ENCODE measurements around the gene WDR7. TPM values are rescaled to one million over a fixed set of nuclear protein-coding genes. Genes with fewer than 3 reads are reported as not detected.

WDR7 gene
- total RNA-seq, 4 donors from 2014 or later, result 23.1 to 48.6 (median 30.3) TPM

DNA sequence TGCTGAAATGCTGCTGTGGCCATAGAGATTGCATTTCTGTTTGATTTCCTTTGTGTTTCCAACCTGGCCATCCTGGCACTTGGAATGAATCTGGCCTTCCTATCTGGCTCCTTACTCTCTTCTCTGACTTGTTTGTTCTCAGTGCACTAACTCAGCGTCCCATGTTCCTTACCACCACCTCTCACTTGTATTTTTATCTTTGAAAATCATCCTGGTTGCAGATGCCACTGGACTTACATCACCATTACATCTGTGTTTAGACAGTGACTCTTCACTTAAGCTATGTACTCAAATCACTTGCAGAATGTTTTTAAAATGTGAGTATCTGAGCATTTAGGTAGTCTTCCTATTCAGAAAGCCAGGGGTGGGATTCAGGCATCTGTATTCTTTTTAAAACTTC, 239.5 kb downstream of the WDR7 start:
- H3K4me3 ChIP-seq, result no peak overlapping the region
- intact Hi-C loops (cut with DNase I), result no loop called here
- TF ChIP-seq EP300 (IDR thresholded peaks at IDR 0.05), result no peak
- TF ChIP-seq POLR2A (IDR thresholded peaks at IDR 0.05; ENCODE audit: low read depth), result no peak
- no peak for TF ChIP-seq POLR2AphosphoS5 (IDR thresholded peaks at IDR 0.05)
- TF ChIP-seq, protein P1, sequence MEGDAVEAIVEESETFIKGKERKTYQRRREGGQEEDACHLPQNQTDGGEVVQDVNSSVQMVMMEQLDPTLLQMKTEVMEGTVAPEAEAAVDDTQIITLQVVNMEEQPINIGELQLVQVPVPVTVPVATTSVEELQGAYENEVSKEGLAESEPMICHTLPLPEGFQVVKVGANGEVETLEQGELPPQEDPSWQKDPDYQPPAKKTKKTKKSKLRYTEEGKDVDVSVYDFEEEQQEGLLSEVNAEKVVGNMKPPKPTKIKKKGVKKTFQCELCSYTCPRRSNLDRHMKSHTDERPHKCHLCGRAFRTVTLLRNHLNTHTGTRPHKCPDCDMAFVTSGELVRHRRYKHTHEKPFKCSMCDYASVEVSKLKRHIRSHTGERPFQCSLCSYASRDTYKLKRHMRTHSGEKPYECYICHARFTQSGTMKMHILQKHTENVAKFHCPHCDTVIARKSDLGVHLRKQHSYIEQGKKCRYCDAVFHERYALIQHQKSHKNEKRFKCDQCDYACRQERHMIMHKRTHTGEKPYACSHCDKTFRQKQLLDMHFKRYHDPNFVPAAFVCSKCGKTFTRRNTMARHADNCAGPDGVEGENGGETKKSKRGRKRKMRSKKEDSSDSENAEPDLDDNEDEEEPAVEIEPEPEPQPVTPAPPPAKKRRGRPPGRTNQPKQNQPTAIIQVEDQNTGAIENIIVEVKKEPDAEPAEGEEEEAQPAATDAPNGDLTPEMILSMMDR (IDR thresholded peaks at IDR 0.05), result no peak
- peaks cover 3 to 15% (median 10%) of the 10 kb centered on the region in 4 donors for H3K4me1 ChIP-seq
- no peaks in the 10 kb centered on the region for H3K27me3 ChIP-seq
- 21% methylated on average over 1 of the region's 1 CpG for WGBS
- no peaks in the 10 kb centered on the region for H3K9me3 ChIP-seq
- no peaks in the 10 kb centered on the region for H3K36me3 ChIP-seq
- no peak for DNase-seq (ENCODE audit: extremely low spot score)
- no peak overlapping the region for H3K27ac ChIP-seq (replicated peaks in 1 of 4)

- peaks cover 3 to 15% (median 10%) of the 10 kb centered on the region in 4 donors for H3K4me1 ChIP-seq
- intact Hi-C loops (cut with DNase I), result no loop called here
- H3K9me3 ChIP-seq, result no peaks in the 10 kb centered on the region
- no peak for DNase-seq (ENCODE audit: extremely low spot score)
- no peaks in the 10 kb centered on the region for H3K27me3 ChIP-seq
- H3K27ac ChIP-seq (replicated peaks in 1 of 4), result no peak overlapping the region
- H3K36me3 ChIP-seq, result no peaks in the 10 kb centered on the region
- WGBS, result 92% methylated on average over 3 of the region's 3 CpGs
- no peak overlapping the region for H3K4me3 ChIP-seq
- TF ChIP-seq POLR2A (IDR thresholded peaks at IDR 0.05; ENCODE audit: low read depth) (no peak), EP300 (IDR thresholded peaks at IDR 0.05) (no peak), POLR2AphosphoS5 (IDR thresholded peaks at IDR 0.05) (no peak)
- TF ChIP-seq, protein P1 (IDR thresholded peaks at IDR 0.05), result no peak
These were observed 240.0 kb downstream of the WDR7 start for GRCh38 chr18:56891116-56891515.

DNA sequence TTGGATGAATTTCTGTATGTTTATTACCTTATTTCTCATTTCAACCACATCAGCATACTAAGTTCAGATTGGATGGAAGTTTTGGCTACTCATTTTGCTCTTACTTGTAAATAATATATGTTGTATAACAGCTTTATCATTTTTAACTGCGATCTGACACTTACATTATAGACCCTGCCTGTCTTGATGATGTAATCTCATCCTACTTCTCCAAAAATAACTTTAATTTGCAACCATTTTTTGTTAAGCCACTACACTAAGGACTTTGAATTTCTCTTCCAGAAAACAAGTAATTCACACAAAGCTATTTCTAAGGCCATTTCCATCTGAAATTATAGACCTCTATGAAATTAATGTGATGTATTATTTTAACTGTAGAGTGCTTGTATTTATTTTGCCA, 240.7 kb downstream of the WDR7 start:
- Histone ChIP-seq H3K36me3 (no peaks in the 10 kb centered on the region), H3K27ac (replicated peaks in 1 of 4) (no peak overlapping the region), H3K9me3 (no peaks in the 10 kb centered on the region), H3K4me1 (peaks cover 3 to 15% (median 10%) of the 10 kb centered on the region in 4 donors), H3K4me3 (no peak overlapping the region), H3K27me3 (no peaks in the 10 kb centered on the region)
- intact Hi-C loops (cut with DNase I), result no loop called here
- WGBS, result 74% methylated on average over 1 of the region's 1 CpG
- TF ChIP-seq POLR2AphosphoS5 (IDR thresholded peaks at IDR 0.05), result no peak
- TF ChIP-seq EP300 (IDR thresholded peaks at IDR 0.05), result no peak
- TF ChIP-seq, protein P1 (IDR thresholded peaks at IDR 0.05), result no peak
- TF ChIP-seq POLR2A (IDR thresholded peaks at IDR 0.05; ENCODE audit: low read depth), result no peak
- no peak for DNase-seq (ENCODE audit: extremely low spot score)

- H3K4me1 ChIP-seq, result peaks cover 0 to 3% (median 0%) of the 10 kb centered on the region in 4 donors
- no peaks in the 10 kb centered on the region for H3K9me3 ChIP-seq
- intact Hi-C loops (cut with DNase I), result no loop called here
- 50% methylated on average over 2 of the region's 2 CpGs for WGBS
- no peak for TF ChIP-seq POLR2A (IDR thresholded peaks at IDR 0.05; ENCODE audit: low read depth)
- TF ChIP-seq POLR2AphosphoS5 (IDR thresholded peaks at IDR 0.05), result no peak
- TF ChIP-seq, protein P1 (IDR thresholded peaks at IDR 0.05), result no peak
- TF ChIP-seq EP300 (IDR thresholded peaks at IDR 0.05), result no peak
- H3K4me3 ChIP-seq, result no peak overlapping the region
- no peaks in the 10 kb centered on the region for H3K27me3 ChIP-seq
- DNase-seq (ENCODE audit: extremely low spot score), result no peak
- H3K27ac ChIP-seq (replicated peaks in 1 of 4), result no peak overlapping the region
- no peaks in the 10 kb centered on the region for H3K36me3 ChIP-seq
These were observed 246.0 kb downstream of the WDR7 start for GRCh38 chr18:56897122-56897521.

GRCh38 chr18:56899660-56900059, 248.5 kb downstream of the WDR7 start:
- no peaks in the 10 kb centered on the region for H3K9me3 ChIP-seq
- intact Hi-C loops (cut with DNase I), result no loop called here
- H3K4me3 ChIP-seq, result no peak overlapping the region
- TF ChIP-seq, protein P1 (IDR thresholded peaks at IDR 0.05), result no peak
- no peak for TF ChIP-seq POLR2A (IDR thresholded peaks at IDR 0.05; ENCODE audit: low read depth)
- no peak for TF ChIP-seq EP300 (IDR thresholded peaks at IDR 0.05)
- no peak for TF ChIP-seq POLR2AphosphoS5 (IDR thresholded peaks at IDR 0.05)
- peaks cover 0 to 3% (median 0%) of the 10 kb centered on the region in 4 donors for H3K4me1 ChIP-seq
- WGBS, result 90% methylated on average over 1 of the region's 1 CpG
- no peak overlapping the region for H3K27ac ChIP-seq (replicated peaks in 1 of 4)
- no peaks in the 10 kb centered on the region for H3K27me3 ChIP-seq
- DNase-seq (ENCODE audit: extremely low spot score), result no peak
- H3K36me3 ChIP-seq, result no peaks in the 10 kb centered on the region
